ENCODE results near the gene SSR4. TPM values are rescaled to one million over a fixed set of nuclear protein-coding genes. Genes with fewer than 3 reads are reported as not detected.
"Not testable (repeated sequence)": the region's sequence is repeated elsewhere in the genome, so short reads cannot be mapped to it uniquely, and the experiment has no call there.

SSR4 gene
- total RNA-seq = 121 TPM

DNA sequence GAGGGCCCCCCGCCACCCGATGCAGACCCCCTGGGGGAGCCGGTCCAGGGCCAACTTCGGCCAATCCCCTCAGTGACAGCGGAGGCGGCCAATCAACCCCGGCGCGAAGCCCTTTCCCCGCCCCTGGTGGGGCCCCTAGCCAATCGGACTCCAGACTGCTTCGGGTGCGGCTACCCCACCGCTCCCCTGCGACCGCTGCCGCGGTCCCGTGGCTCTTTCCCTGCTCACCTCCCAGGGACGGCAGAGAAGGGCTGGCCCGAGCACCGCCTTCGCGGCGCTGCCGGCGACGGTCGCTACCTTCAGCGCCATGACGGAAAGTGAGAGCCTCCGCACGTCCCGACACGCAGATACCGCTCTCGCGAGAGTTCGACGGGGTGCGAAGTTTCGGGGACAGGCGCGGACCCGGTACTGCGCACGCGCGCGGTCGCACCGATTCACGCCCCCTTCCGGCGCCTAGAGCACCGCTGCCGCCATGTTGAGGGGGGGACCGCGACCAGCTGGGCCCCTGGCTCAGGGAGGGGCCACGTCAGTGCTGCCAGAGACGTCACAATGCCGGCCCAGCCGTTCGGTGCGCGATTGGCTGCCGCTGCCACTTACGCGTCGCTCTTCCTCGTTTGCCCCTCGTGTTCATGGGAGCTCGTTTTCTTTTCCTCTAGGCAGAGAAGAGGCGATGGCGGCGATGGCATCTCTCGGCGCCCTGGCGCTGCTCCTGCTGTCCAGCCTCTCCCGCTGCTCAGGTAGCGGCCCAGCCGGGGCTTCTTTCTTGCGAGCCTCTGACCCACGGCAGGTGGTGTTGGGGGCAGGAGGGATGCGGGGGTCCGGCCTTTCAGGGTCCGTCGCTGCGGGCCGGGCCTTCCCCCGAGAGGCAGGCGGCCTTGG, at the start of gene SSR4, which contains the start of gene IDH3G:
Gene SSR4, plus strand, starts transcription at position 651 of the 879 bp plus-strand sequence. Its CDS starts 20 bp downstream, at position 671.
Gene IDH3G, minus strand, starts transcription at position 358 of the 879 bp plus-strand sequence. Its CDS starts 49 bp downstream, at position 309.
- no peaks in the 10 kb centered on the region for H3K9me3 ChIP-seq (ENCODE audit: low read depth, low read length)
- peaks cover 29% of the 10 kb centered on the region for H3K4me1 ChIP-seq (ENCODE audit: insufficient read depth, low read length)
- no peaks in the 10 kb centered on the region for H3K27me3 ChIP-seq (ENCODE audit: insufficient read depth, low read length)
- peak within 1 kb of the TSS; percentile 64 for H3K4me3 ChIP-seq (ENCODE audit: low read length)

DNA sequence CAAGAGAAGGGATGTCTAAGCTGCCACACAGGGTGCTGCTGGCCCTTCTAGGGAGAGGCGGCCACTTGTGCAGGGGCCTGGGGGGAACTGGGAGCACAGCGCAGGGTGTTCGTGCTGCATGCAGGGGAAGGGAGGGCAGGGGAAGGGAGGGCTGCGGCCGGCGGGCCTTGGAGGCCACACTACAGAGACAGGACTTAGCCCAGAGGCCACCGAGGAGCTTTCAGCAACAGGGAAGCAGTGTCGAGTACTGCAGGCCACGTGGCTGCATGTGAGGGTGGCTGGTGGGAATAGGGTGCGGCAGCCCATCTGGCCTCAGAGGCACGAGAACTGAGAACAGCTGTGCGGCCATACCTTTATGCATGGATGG, 49.4 kb upstream of the SSR4 start:
- H3K9me3 ChIP-seq (ENCODE audit: low read depth, low read length); H3K27me3 ChIP-seq (ENCODE audit: insufficient read depth, low read length); H3K4me3 ChIP-seq (ENCODE audit: low read length): not testable (repeated sequence)
- H3K4me1 ChIP-seq (ENCODE audit: insufficient read depth, low read length) = peaks cover 17% of the 10 kb centered on the region

DNA sequence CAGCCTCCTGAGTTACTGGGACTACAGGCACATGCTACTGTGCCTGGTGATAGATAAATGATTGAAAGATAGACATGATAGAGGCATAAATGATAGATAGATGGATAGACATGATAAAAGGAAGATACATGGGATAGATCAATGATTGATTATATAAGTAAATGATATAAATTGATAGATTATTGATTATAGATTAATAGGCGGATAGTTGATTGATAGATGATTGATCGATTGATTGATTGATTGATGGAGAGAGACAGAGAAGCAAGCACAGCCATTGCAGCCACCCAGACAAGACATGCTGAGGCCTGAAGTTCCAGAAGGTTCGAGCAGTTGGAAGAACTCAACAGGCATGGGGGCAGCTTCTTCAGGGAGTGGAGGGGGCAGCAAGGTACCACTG, 48.1 kb upstream of the SSR4 start:
- H3K9me3 ChIP-seq (ENCODE audit: low read depth, low read length) = no peaks in the 10 kb centered on the region
- H3K4me1 ChIP-seq (ENCODE audit: insufficient read depth, low read length) = peaks cover 12% of the 10 kb centered on the region
- no peak overlapping the region for H3K4me3 ChIP-seq (ENCODE audit: low read length)
- H3K27me3 ChIP-seq (ENCODE audit: insufficient read depth, low read length) = no peaks in the 10 kb centered on the region

DNA sequence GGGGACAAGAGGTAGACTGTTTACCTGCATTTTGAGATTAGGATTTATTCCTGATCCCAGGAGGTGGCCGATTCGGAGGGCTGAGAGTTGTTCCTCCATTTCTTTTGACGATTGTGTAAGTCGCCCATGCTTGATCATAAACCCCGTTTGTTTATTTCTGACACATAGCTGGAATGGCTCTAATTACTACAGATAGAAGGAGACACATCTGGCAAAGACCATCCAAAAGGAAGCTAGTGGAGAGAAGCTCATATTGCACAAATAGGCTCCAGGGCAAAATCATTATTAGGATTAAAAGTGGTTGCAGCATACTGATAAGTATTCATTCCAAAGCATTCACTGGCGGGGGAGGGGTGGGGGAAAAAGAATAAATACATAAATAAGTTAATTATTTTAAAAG, 47.5 kb upstream of the SSR4 start:
- H3K27me3 ChIP-seq (ENCODE audit: insufficient read depth, low read length); H3K4me1 ChIP-seq (ENCODE audit: insufficient read depth, low read length); H3K9me3 ChIP-seq (ENCODE audit: low read depth, low read length); H3K4me3 ChIP-seq (ENCODE audit: low read length): not testable (repeated sequence)

DNA sequence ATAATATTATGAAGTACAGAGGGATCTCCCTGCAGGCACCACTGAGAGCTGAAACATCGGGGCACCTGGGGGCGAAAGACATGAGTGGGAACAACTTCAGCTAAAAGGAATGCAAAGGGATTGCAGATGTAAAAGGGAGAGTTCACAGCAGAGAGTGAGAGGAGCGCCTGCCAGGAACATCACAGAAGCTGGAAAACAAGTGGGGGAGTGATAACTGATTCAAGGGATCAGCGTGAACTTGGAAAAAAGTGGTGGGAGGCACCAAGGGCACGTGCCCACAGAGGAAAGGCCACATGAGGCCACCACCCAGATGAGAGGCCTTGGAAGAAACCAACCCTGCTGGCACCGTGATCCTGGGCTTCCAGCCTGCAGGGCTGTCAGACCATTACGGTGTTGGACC, 45.5 kb upstream of the SSR4 start:
- not testable (repeated sequence) for H3K27me3 ChIP-seq (ENCODE audit: insufficient read depth, low read length); H3K4me3 ChIP-seq (ENCODE audit: low read length); H3K9me3 ChIP-seq (ENCODE audit: low read depth, low read length); H3K4me1 ChIP-seq (ENCODE audit: insufficient read depth, low read length)

DNA sequence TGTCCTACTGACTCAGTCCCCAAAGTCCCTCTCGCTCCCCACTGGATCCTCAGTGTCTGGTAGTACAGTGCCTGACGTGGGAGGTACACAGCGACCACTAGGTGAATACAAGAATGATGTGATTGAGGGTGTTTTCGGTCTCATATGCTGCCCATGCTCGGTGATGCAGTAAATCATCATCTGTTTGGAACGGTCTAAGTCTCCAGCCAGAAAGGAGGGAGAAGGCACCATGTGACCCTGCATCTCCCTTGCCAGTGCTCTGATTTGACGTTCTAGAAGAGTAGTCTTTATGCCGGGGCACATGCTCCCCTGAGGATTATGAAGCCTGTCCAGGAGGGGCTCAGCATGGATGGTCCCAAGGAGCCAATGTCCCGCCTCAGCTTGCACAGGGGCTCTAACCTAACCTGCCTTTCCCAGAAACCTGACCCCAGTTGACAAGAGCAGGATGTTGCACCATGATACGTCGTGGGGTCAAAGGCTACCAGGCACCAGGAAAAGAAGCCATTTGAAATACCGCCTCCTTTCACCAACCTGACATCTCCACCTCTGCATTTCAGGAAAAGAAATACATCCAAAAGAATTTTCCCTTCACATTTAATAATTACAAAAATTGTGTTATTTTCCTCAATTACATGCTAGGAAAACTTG, 44.2 kb upstream of the SSR4 start:
- H3K9me3 ChIP-seq (ENCODE audit: low read depth, low read length) = no peaks in the 10 kb centered on the region
- H3K4me3 ChIP-seq (ENCODE audit: low read length) = no peak overlapping the region
- H3K4me1 ChIP-seq (ENCODE audit: insufficient read depth, low read length) = no peaks in the 10 kb centered on the region
- H3K27me3 ChIP-seq (ENCODE audit: insufficient read depth, low read length) = no peaks in the 10 kb centered on the region

DNA sequence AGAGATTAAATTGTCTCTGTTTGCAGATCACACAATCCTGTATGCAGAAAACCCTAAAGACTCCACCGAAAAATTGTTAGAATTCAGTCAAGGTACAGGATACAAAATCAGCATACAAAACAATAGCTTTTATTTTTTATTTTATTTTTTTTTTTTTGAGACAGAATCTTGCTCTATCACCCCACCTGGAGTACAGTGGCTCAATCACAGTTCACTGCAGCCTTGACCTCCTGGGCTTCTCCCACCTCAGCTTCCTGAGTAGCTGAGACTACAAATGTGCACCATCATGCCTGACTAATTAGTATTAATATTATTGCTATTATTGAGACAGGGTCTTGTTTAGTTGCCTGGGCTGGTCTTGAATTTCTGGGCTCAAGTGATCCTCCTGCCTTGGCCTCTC, 39.3 kb upstream of the SSR4 start:
- no peaks in the 10 kb centered on the region for H3K4me1 ChIP-seq (ENCODE audit: insufficient read depth, low read length)
- no peak overlapping the region for H3K4me3 ChIP-seq (ENCODE audit: low read length)
- H3K9me3 ChIP-seq (ENCODE audit: low read depth, low read length) = no peaks in the 10 kb centered on the region
- no peaks in the 10 kb centered on the region for H3K27me3 ChIP-seq (ENCODE audit: insufficient read depth, low read length)

DNA sequence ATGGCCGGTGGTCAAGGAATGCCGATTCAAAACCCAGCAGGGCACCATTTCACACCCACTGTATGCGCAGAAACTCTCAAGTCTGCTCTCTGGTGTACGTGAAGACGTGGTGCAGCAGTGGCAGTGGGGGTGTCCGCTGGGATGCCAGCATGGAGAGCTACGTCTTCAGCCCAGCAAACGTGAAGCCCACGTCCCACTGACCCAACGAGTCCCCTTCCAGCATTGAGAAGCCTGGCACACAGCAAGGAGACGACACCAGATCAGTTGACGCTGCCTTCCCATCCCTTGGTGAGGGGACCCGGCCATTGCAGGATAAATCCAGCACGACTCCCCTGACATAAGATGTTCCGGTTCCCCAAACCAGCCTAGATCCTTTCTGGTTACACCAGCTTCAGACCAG, 32.6 kb upstream of the SSR4 start:
- Histone ChIP-seq H3K4me1 (ENCODE audit: insufficient read depth, low read length) (peaks cover 3% of the 10 kb centered on the region), H3K4me3 (ENCODE audit: low read length) (no peak overlapping the region), H3K9me3 (ENCODE audit: low read depth, low read length) (no peaks in the 10 kb centered on the region), H3K27me3 (ENCODE audit: insufficient read depth, low read length) (no peaks in the 10 kb centered on the region)

DNA sequence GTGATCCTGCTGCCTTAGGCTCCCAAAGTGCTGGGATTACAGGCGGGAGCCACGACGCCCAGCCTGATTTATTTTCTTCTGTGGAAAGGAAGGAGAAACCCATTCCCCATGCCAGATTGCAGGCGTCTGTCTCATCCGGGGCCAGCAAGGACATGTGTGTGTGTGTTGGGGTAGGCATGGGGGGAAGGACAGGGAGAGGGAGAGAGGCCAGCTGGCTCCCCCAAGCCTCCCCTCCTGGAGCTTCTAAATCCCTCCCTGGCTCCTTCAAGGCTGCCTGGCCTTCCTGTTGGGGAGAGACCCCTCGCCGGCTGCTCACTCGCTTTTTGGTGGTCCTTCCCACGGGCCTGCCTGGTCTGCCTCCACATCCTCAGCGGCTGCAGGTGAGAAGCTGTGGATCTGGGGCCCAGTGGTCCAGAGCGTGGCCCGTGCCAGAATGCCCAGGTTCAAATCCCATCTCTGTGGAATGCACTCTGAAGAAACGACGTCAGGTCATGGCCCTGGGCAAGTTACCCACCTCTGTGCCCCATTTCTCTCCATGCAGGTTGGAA, 31.8 kb upstream of the SSR4 start:
- Histone ChIP-seq H3K4me3 (ENCODE audit: low read length) (no peak overlapping the region), H3K27me3 (ENCODE audit: insufficient read depth, low read length) (no peaks in the 10 kb centered on the region), H3K4me1 (ENCODE audit: insufficient read depth, low read length) (peaks cover 3% of the 10 kb centered on the region), H3K9me3 (ENCODE audit: low read depth, low read length) (no peaks in the 10 kb centered on the region)

DNA sequence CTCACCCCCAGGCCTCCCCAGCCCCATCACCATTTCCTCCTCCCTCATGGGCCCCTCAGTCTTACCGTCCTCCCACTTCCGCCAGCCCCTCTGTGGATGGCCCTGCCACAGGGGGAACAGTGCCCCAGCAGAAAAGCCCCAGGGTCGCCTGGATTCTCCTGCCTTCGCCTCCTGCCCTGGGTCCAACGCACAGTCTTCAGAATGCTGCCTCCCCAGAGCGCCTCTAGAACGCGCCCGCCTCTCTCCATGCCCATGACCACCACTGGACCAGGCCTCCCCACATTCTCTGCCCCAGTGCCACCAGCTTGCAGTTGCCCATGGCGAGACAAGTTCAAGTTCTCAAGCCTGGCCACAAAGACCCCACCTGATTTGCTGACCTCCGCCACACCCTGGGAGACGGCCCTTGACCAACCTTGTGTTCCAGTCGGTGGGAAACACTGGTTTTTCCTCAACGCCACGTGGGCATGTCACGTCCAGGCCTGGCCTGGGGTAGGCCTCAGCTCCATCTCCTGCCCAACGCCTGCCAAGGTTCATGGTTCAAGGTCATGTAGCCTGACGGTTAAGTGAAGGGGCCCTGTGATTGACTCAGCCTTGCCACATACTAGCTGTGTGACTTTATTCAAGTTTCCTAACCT, 31.1 kb upstream of the SSR4 start:
- Histone ChIP-seq H3K27me3 (ENCODE audit: insufficient read depth, low read length) (no peaks in the 10 kb centered on the region), H3K4me1 (ENCODE audit: insufficient read depth, low read length) (peaks cover 3% of the 10 kb centered on the region), H3K9me3 (ENCODE audit: low read depth, low read length) (no peaks in the 10 kb centered on the region), H3K4me3 (ENCODE audit: low read length) (no peak overlapping the region)

DNA sequence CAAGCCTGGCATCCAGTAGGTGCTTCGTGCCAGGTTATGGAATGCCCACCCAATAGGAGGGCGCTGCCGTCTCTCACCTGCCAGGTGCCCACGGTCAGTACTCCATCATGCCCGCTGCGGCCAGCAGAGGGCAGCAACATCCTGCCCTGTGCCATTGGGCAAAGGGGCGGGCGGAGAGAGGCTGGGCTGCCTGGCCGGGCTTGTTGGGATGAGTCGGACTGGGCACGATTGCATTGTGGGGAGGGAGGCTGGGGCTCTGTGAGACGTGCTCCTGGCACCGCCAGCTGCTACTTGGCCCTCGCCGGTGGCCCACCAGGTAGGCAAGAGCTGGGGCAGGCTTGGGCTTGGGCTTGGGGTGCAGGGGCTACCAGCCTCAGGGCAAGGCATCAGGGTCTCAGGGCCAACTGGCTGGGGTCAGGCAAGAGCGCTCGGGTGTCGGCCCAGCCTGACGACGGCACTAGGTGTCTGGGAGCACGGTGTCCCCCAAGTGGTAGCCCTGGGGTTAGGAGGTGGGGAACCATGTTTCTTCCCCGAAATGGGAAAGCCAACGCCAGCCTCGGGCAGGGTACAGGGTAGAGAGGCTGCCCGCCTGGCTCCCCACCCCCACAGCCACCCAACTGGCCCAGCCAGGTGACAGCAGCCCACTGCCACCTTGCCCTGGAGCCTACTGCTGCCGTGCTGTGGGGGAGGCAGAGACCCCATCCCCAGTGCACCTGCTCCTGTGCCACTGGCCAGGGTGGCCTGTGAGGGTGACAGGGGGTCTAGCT, 30.3 kb upstream of the SSR4 start, which contains the start of gene PLXNB3:
Gene PLXNB3, plus strand, starts transcription at position 261 of the 767 bp plus-strand sequence. CDS start 1,287 bp downstream, outside the sequence.
- Histone ChIP-seq H3K27me3 (ENCODE audit: insufficient read depth, low read length) (no peaks in the 10 kb centered on the region), H3K4me3 (ENCODE audit: low read length) (no peak within 1 kb of the TSS), H3K4me1 (ENCODE audit: insufficient read depth, low read length) (peaks cover 3% of the 10 kb centered on the region), H3K9me3 (ENCODE audit: low read depth, low read length) (no peaks in the 10 kb centered on the region)

DNA sequence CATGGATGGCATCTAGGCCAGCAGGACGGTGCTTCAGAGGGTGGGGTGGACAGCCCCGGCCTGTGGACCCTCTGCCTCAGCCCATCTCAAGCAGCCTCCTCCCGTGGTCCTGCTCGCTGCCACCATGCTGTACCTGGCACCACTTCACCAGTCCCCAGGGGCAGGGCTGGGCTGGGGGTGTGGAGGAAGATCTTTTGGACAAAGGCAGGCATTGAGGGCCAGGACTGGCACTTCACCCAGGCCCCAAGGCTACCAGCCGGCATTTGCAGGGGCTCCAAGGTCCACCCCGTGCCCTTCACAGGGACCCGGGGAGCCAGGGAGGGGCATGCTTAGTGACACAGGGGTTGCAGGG, 29.7 kb upstream of the SSR4 start:
- Histone ChIP-seq H3K4me3 (ENCODE audit: low read length) (no peak overlapping the region), H3K27me3 (ENCODE audit: insufficient read depth, low read length) (no peaks in the 10 kb centered on the region), H3K4me1 (ENCODE audit: insufficient read depth, low read length) (peaks cover 3% of the 10 kb centered on the region), H3K9me3 (ENCODE audit: low read depth, low read length) (no peaks in the 10 kb centered on the region)

DNA sequence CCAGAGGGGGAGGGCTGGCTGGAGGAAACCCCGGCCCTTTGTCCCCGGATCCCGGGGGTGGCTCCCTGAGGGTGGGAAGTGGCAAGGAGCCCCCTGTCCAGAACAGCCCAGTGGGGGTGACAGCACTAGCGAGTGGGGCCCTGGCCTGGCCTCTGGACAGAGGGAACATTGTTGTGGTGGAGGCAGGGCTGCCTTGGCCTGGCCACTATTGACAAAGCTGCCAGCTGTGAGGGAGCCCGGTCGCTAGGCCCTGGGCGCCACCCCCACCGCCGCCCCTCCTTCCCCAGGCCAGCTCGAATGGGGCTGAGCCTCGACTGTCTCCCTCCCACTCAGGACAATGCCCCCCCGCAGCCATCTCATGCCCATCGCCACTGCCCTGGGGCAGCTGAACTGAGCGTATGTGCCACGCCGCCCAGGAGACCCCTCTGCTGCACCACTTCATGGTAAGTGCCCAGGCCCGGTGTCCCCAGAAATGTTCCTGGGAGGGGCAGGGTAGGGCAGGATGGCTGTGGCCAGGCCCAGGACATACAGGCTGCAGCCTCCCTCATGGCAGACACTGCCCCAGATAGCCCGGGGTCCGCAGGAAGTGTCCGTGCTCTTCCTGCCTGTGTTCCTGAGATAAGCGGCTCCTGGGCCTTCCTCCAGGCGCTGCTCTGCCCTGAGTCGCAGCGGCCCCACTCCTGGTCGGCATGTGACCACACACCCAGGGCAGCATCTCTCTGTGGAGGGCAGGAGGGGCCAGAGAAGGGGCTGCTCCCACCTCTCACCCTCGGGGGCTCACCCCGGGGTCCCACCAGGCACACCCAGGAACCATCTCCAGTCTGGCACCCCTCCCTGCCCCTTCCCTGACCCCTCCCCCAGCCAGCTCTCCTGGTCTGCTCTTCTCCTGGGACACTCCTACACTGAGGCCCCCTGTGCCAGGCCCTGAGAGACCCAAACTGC, 29.1 kb upstream of the SSR4 start:
- no peak overlapping the region for H3K4me3 ChIP-seq (ENCODE audit: low read length)
- no peaks in the 10 kb centered on the region for H3K9me3 ChIP-seq (ENCODE audit: low read depth, low read length)
- H3K27me3 ChIP-seq (ENCODE audit: insufficient read depth, low read length) = no peaks in the 10 kb centered on the region
- H3K4me1 ChIP-seq (ENCODE audit: insufficient read depth, low read length) = peaks cover 3% of the 10 kb centered on the region

Data from mononuclear cell (primary cell).